ENCODE measurements around the gene ALG14. TPM values are rescaled to one million over a fixed set of nuclear protein-coding genes. Genes with fewer than 3 reads are reported as not detected.

ALG14 gene
- total and polyA plus RNA-seq, 2 of the 4 experiments (the other 2 are of a cell fraction) = 1.7 to 2.0 TPM

- Histone ChIP-seq H3K4me1 (ENCODE audit: control insufficient read depth, insufficient read depth, low read length) (peaks cover 5% of the 10 kb centered on the region), H2AFZ (replicated peaks; ENCODE audit: low read length, poor library complexity) (no peak overlapping the region), H2BK15ac (ENCODE audit: low read depth, low read length) (no peak overlapping the region), H3K36me3 (ENCODE audit: control insufficient read depth, insufficient read depth, low read length) (no peaks in the 10 kb centered on the region), H3K9ac (ENCODE audit: low read depth, low read length) (no peak overlapping the region), H2AK9ac (replicated peaks; ENCODE audit: low read depth, low read length, poor library complexity) (no peak overlapping the region), H3K79me1 (ENCODE audit: low read depth in 1 of 2, low read length in 2 of 2) (no peaks in the 10 kb centered on the region; a peak in 1 of 4 replicates), H4K20me1 (ENCODE audit: insufficient read depth, low read length) (no peaks in the 10 kb centered on the region), H3K18ac (ENCODE audit: low read depth, low read length) (no peak overlapping the region; the same call in 1 of the 2 replicates), H3K27me3 (ENCODE audit: control insufficient read depth, insufficient read depth, low read length) (no peaks in the 10 kb centered on the region), H2BK20ac (ENCODE audit: low read depth, low read length) (no peak overlapping the region), H3K56ac (ENCODE audit: extremely low read depth, insufficient read depth, low read length) (no peak overlapping the region), H3K4ac (ENCODE audit: low read depth, low read length) (no peak overlapping the region), H4K91ac (ENCODE audit: insufficient read depth, low read depth, low read length) (no peak overlapping the region), H4K5ac (ENCODE audit: low read depth, low read length) (no peak overlapping the region), H2AK5ac (ENCODE audit: low read depth, low read length) (no peak overlapping the region), H3K4me3 (ENCODE audit: insufficient read depth, low read depth, low read length) (no peak overlapping the region), H3K9me3 (ENCODE audit: control insufficient read depth, insufficient read depth, low read length) (no peaks in the 10 kb centered on the region), H2BK5ac (ENCODE audit: low read depth, low read length, poor library complexity, severe bottlenecking) (no peak overlapping the region), H4K8ac (ENCODE audit: low read depth in 2 of 2, low read length in 2 of 2) (no peak overlapping the region), H2BK120ac (ENCODE audit: low read depth, low read length) (no peak overlapping the region), H3K9me1 (ENCODE audit: insufficient read depth, low read length) (0 out of 2 replicates have a peak, but pooled peaks cover 6% of the 10 kb centered on the region), H3K23ac (ENCODE audit: low read depth, low read length) (no peak overlapping the region), H3K4me2 (ENCODE audit: low read depth, low read length) (no peak overlapping the region), H3K27ac (ENCODE audit: insufficient read depth, low read length) (no peak overlapping the region), H3K14ac (replicated peaks; ENCODE audit: low read depth, low read length) (no peak overlapping the region)
- ATAC-seq (ENCODE audit: low read depth) (no peak), DNase-seq (no peak)
- intact Hi-C loops (cut with micrococcal nuclease) (no loop called here), in situ Hi-C loops (cut with MboI; ENCODE audit: low sequenced_read_pairs) (no loop called here), dilution Hi-C loops (cut with HindIII; ENCODE audit: low sequenced_read_pairs, unreplicated experiment) (no loop called here)
- no TSS peak for BruUV-seq (replicated peaks)
- TF ChIP-seq MAFK (IDR thresholded peaks at IDR 0.05; ENCODE audit: low read depth, low read length) (no peak), CHD1 (IDR thresholded peaks at IDR 0.05; ENCODE audit: low read depth, low read length) (no peak), RCOR1 (IDR thresholded peaks at IDR 0.05; ENCODE audit: insufficient replicate concordance, low read length) (no peak)
- CTCF ChIA-PET = interaction anchor here (1.1 kb wide), 1 partner anchor 23 kb away, joined by 3 read pairs; no protein-coding TSS in a partner anchor
- POLR2A ChIA-PET (ENCODE audit: unreplicated experiment) = no interaction called here
These were observed 65.1 kb downstream of the ALG14 start for GRCh38 chr1:95007687-95008086.
